ENCODE data around the gene SLC38A3. TPM values are rescaled to one million over a fixed set of nuclear protein-coding genes. Genes with fewer than 3 reads are reported as not detected.
A peak's percentile ranks its signal among the peaks of the same experiment; 100 is the strongest.

The SLC38A3 gene
- total and polyA plus RNA-seq, 2 experiments from 2014 or later, result 24.7 to 56.6 TPM

GRCh38 chr3:50264964-50265485, 60.0 kb downstream of the SLC38A3 start:
- Histone ChIP-seq H3K36me3 (replicated peaks; ENCODE audit: insufficient read depth, low read depth) (no peaks in the 10 kb centered on the region), H3K4me3 (no peak overlapping the region), H3K9me3 (ENCODE audit: low read depth) (no peaks in the 10 kb centered on the region), H3K27me3 (no peaks in the 10 kb centered on the region), H3K79me2 (peaks cover 16% of the 10 kb centered on the region), H2AFZ (no peak overlapping the region), H3K9me2 (replicated peaks; ENCODE audit: insufficient read depth) (no peaks in the 10 kb centered on the region), H3K4me2 (peak overlapping the region; percentile 89), H3K4me1 (ENCODE audit: insufficient read depth) (peaks cover 74% of the 10 kb centered on the region), H4K20me1 (ENCODE audit: insufficient read depth, poor library complexity, severe bottlenecking) (no peaks in the 10 kb centered on the region), H3K27ac (peak overlapping the region; percentile 91)
- WGBS (ENCODE audit: low lambda C conversion rate, missing lambda C conversion rate), result 62% methylated on average over 7 of the region's 7 CpGs
- TF ChIP-seq CTCF (IDR thresholded peaks at IDR 0.05; ENCODE audit: poor library complexity) (no peak), EZH2 (IDR thresholded peaks at IDR 0.05; ENCODE audit: borderline replicate concordance) (no peak), EZH2phosphoT487 (IDR thresholded peaks at IDR 0.05; ENCODE audit: low read depth, severe bottlenecking, unreplicated experiment) (no peak)
- no peak for DNase-seq (ENCODE audit: low spot score)

DNA sequence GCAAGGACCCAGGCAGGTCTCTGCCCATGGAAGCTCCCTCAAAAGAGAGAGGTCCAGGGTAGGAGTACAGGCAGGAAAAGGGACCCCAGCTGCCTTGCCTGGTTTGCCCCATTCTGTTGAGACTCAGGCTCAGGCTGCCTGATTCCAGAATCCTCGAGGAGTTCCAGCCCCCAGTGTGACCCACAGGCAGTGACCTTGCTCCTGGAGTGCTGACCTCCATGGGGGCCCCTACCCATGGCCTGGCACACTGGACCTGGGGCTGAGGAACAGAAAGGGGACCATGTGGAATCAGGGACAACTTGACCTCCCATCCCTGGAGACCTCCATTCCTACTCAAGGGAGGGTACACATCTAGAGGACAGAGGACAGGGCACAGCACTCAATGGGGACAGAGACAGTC, 60.5 kb downstream of the SLC38A3 start:
- Histone ChIP-seq H2AFZ (no peak overlapping the region), H3K27me3 (no peaks in the 10 kb centered on the region), H4K20me1 (ENCODE audit: insufficient read depth, poor library complexity, severe bottlenecking) (no peaks in the 10 kb centered on the region), H3K4me1 (ENCODE audit: insufficient read depth) (peaks cover 75% of the 10 kb centered on the region), H3K9me2 (replicated peaks; ENCODE audit: insufficient read depth) (no peaks in the 10 kb centered on the region), H3K9me3 (ENCODE audit: low read depth) (no peaks in the 10 kb centered on the region), H3K36me3 (replicated peaks; ENCODE audit: insufficient read depth, low read depth) (no peaks in the 10 kb centered on the region), H3K4me3 (no peak overlapping the region), H3K79me2 (peaks cover 21% of the 10 kb centered on the region), H3K4me2 (peak overlapping the region; percentile 89), H3K27ac (peak overlapping the region; percentile 91)
- TF ChIP-seq CTCF (IDR thresholded peaks at IDR 0.05; ENCODE audit: poor library complexity), result no peak
- TF ChIP-seq EZH2phosphoT487 (IDR thresholded peaks at IDR 0.05; ENCODE audit: low read depth, severe bottlenecking, unreplicated experiment), result no peak
- DNase-seq (ENCODE audit: low spot score), result no peak
- WGBS (ENCODE audit: low lambda C conversion rate, missing lambda C conversion rate), result 67% methylated on average over 1 of the region's 1 CpG

DNA sequence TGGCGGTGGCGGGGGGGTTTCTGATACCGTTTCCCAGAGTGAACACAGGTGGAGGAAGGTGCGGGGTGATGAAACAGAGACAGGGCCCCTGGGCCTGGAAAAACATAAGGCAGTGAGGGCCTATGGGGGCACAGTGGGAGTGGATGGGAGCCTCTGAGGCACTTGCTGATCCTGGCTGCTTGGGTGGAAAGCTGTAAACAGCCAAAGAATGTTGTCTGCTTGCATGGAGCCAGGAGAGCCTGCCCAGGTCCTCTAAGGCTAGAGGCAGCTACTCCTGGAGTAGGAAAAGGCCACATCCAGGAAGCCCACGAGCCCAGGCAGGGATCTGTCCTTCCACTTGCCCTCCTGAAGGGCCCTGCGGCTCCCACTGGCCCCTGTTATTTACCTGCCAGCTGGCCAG, 60.9 kb downstream of the SLC38A3 start:
- Histone ChIP-seq H3K9me3 (ENCODE audit: low read depth) (no peaks in the 10 kb centered on the region), H3K36me3 (replicated peaks; ENCODE audit: insufficient read depth, low read depth) (no peaks in the 10 kb centered on the region), H3K27me3 (no peaks in the 10 kb centered on the region), H3K4me1 (ENCODE audit: insufficient read depth) (peaks cover 75% of the 10 kb centered on the region), H3K4me2 (peak overlapping the region; percentile 89), H3K79me2 (peaks cover 21% of the 10 kb centered on the region), H2AFZ (no peak overlapping the region), H3K9me2 (replicated peaks; ENCODE audit: insufficient read depth) (no peaks in the 10 kb centered on the region), H3K4me3 (no peak overlapping the region), H4K20me1 (ENCODE audit: insufficient read depth, poor library complexity, severe bottlenecking) (no peaks in the 10 kb centered on the region), H3K27ac (peak overlapping the region; percentile 91)
- WGBS (ENCODE audit: low lambda C conversion rate, missing lambda C conversion rate), result 78% methylated on average over 6 of the region's 6 CpGs
- peak; percentile 63 for DNase-seq (ENCODE audit: low spot score)
- TF ChIP-seq EZH2phosphoT487 (IDR thresholded peaks at IDR 0.05; ENCODE audit: low read depth, severe bottlenecking, unreplicated experiment) (no peak), EZH2 (IDR thresholded peaks at IDR 0.05; ENCODE audit: borderline replicate concordance) (no peak), CTCF (IDR thresholded peaks at IDR 0.05; ENCODE audit: poor library complexity) (no peak)

Data from hepatocyte (in vitro differentiated cells).